NCI-H187 (cell line): ENCODE data around the gene PPP4R1.

Experiments
- DNase-seq, 2 experiments: peaks; one replicate each; lab custom pipeline; 2025; lab: John Stamatoyannopoulos, UW

The PPP4R1 gene

DNA sequence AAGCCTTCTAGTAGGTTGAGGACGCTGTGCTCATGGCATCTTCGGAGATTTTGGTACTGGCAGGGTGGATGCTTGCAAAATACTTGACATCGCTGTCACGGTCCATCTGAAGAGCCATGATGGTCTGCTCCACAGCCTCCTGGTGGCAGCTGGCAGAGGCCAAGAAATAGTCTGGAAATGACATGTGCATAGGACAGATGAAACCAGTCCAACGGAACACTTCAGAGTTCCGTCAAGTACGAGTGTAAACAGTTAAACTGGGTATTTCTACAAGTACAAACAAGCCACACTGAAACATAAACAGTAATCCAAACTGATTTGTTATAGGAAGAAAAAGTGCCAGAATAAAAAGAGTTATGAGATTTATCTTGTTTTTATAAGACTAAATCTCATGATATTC, 66.6 kb downstream of the PPP4R1 start:
- no peak for DNase-seq

DNA sequence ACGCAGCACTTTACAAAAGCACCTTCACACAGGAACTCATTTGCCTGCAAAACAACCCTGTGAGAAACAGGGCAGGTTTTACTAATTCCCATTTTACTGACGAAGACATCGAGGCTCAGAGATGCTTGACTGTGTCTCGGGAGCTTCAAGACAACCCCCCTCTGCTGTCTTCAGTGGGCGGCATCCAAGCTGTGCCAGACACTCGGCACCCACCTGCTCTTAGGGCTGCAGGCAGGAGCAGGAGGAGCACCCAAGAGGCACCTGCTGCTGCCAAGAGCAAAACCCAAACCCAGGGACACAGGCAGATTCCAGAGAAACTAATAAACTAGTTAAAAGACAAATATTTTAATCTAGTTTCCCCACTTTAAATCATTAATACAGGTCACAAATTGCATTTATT, 67.9 kb downstream of the PPP4R1 start:
- no peak for DNase-seq

GRCh38 chr18:9545029-9545428, 69.3 kb downstream of the PPP4R1 start:
- DNase-seq, result no peak

- no peak for DNase-seq
Measured at GRCh38 chr18:9542924-9543323, 71.4 kb downstream of the PPP4R1 start.

DNA sequence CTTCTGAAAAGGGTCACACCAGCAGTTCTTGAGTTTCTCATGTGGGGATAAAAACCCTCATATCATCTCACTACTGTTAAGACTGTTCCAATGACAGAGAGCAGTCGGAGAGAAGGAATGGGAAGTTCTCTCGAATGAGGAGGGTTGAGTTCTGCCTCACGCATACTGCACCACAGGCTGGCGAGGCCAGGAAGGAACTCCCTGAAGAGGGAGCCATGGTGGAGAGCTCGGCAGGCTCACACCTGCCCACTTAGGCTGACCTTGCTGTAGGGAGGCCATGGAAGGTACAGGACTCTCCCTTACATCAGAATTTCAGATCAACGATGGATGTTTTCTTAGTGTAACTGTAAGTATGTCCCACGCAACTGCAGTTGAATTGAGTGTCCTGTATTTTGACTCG, 74.4 kb downstream of the PPP4R1 start:
- no peak for DNase-seq

GRCh38 chr18:9539283-9539682, 75.1 kb downstream of the PPP4R1 start:
- no peak for DNase-seq

- DNase-seq, result no peak
Measured at GRCh38 chr18:9537677-9538076, 76.7 kb downstream of the PPP4R1 start.

DNA sequence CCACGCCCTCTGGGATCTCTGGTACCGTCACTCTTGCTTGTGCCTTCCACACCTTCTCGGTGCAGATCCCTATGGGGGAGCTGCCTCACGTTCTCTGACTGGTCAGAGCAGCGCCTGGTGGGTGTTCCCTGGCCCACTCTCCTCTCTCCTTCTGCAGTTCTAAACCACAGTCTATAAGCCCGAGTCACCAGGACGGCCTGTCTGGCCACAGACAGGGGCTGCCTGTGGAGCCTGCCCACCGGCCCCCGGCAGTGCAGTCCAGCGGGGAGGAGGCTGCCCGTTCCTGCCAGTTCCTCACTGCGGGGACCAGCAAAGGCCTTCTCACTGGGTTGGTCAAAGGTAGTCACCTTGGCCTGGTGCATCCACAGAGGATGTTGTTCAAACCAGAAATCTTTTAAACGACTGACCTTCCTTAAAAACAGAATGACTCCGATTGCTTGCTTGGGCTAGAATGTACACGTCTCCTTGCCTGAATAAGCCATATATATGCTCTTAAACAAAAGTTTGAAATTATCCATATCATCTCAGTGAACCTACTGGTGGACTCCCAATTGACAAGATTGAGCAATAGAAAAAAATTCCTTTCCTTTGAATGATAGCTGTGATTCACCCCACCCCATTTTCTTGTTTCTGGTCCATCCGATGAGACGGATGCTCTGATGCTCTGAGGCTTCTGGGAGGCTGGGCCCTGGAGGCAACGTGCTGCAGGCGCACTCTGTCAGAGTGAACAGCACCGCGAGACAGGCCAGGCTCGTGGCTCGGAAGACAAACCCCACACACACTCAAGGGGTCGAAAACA, 77.8 kb downstream of the PPP4R1 start:
- no peak for DNase-seq

DNA sequence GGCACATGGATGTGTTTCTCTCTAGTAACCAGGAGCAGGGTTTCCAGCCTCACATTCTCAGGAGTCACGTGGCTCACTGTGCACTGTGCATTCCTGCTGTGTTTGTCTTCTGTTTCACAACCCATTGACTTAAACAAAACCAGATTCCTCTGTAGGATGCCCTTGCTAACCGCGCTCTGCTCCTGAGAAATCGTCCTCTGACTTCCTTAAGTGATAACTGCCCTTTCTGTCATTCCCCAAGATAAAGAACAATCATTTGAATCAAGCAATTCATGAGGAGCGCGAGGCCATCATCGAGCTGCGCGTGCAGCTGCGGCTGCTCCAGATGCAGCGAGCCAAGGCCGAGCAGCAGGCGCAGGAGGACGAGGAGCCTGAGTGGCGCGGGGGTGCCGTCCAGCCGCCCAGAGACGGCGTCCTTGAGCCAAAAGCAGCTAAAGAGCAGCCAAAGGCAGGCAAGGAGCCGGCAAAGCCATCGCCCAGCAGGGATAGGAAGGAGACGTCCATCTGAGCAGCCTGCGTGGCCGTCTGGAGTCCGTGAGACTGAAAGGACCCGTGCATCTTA, 78.8 kb downstream of the PPP4R1 start:
- no peak for DNase-seq

- no peak for DNase-seq
Measured at GRCh38 chr18:9534844-9535243, 79.5 kb downstream of the PPP4R1 start.

GRCh38 chr18:9531791-9532410, 82.5 kb downstream of the PPP4R1 start:
- DNase-seq, result no peak

DNA sequence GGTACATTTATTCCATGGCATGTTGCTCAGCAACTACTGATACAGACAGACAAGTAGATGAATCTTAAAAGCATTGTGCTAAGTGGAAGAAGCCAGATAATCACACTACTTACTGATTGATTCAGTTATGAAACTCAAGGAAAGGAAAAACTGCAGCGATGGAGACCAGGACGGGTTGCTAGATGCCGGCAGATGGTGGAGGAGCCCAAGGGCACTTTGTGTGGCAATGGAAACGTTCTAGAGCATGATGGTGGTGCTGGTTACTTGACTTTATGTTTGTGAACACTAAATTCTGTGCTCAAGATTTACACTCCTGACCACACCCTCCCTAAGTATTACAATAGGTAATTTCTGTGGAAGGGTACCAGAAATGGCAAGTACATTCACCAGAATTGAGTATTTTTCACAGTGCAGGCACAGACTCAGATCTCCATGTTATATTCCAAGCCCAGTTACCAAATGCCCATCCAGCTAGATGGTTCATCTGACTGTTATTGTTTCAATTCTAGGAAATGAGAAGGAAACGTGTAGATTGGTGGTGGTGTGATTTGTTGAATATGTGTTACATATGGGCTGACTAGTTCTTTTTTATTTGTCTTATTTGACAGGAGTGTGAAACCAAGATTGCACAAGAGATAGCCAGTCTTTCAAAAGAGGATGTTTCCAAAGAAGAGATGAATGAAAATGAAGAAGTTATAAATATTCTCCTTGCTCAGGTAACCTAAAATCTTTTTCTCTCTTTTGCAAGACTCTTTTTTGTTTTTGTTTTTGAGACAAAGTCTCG, 83.9 kb downstream of the PPP4R1 start:
- no peak for DNase-seq

DNA sequence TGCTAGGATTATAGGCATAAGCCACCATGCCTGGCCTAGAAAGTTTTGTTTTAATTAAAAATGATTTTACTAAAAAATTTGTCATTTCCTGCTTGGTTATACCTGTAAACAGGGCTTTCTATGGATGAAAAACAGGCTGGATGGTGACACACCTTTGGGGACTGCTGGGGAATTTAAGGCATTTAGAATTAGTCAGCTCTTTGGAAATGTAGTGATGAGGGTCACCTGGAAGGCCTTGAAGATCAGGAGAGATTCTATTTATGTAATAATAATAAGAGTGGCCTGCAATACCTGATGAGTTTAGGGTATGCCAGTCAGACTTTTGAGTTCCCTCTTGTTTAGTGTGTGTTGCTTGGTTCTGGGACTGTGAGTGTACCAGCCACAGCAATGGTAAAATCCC, 87.9 kb downstream of the PPP4R1 start:
- DNase-seq, result no peak

GRCh38 chr18:9522952-9523351, 91.4 kb downstream of the PPP4R1 start:
- no peak for DNase-seq

DNA sequence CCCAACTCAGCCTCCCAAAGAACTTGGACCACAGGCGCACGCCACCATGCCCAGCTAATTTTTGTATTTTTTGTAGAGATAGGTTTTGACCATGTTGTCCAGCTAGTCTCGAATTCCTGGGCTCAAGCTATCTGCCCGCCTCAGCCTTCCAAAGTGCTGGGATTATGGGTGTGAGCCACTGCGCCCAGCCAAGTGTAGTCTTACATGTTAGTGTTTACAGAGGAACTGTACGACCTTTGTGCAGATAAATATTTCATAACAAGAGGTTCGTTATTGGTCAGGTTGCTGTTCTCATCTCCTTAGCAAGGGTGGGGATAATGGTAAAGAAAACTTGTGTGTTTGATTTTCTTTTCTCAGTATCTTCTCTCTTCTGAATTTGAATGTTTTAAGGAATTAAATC, 92.6 kb downstream of the PPP4R1 start:
- no peak for DNase-seq

DNA sequence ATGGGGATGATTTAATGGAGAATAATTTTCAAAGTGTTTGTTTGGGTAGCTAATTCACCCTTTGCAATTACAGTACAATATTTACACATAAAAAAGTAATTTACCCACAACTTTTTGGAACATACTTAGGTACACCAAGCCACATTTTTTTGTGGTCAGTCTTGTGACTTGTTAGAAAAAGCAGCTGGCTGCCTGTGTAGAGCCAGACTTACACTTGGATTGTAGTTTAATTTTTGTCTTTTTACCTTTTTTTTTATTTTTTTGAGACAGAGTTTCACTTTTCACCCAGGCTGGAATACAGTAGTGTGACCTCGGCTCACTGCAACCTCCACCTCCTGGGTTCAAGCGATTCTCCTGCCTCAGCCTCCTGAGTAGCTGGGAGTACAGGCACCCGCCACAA, 93.7 kb downstream of the PPP4R1 start:
- DNase-seq, result no peak

- DNase-seq, result no peak
Measured at GRCh38 chr18:9519399-9519798, 95.0 kb downstream of the PPP4R1 start.

DNA sequence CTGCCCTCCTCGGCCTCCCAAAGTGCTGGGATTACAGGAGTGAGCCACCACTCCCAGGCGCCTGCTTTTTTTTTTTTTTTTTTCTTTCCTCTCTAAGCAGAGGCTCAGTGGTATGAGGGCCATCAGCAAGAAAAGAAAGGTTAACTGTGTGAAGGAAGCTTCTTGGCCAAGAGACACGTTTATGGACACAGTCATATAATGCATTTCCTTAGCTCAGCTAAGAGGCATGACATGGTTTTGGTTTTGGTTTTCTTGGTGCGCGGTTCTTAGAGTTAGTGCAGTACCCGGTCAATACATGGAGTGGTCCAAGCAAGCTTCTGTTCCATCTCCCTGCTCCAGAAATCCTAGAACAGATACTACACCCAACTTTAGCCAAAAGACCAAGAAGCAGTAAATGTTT, 96.5 kb downstream of the PPP4R1 start:
- DNase-seq, result no peak

GRCh38 chr18:9516437-9517064, 97.8 kb downstream of the PPP4R1 start:
- DNase-seq, result peak in 1 of 2 experiments; percentile 27

DNA sequence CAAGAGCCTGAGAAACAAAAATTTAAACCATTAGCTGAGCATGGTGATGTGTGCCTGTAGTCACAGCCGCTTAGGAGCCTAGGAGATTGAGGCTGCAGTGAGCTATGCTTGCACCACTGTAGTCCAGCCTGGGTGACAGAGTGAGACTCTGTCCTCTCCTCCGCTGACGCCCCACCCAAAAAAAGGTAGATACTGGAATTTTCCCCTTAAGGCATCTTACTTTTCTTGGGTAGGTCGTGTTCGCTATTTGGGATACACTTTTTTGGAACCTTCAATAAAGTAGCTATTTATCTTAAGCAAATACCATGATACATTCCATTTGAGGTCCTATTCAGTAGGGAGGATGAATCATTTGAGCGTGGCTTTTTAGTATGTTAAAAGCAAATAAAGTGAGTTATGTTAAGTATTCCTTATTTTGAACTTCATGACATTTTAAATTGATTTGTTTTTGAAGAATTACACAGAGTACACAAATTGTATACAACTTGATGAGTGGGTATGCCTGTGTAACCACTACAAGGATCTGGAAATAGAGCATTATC, 100.3 kb downstream of the PPP4R1 start:
- DNase-seq, result no peak

- no peak for DNase-seq
Measured at GRCh38 chr18:9508446-9509025, 105.8 kb downstream of the PPP4R1 start.
